GM20000 (cell line): ENCODE data around the gene DPP10.

ENCODE experiments used
- DNase-seq: peaks from one replicate; pipeline ENCODE4 v3.0.0; 2012; ENCODE audit warnings: low spot score
- CTCF ChIP-seq: IDR thresholded peaks from 2 replicates; pipeline ENCODE4 v1.5.1; 2012; ENCODE audit warnings: mild to moderate bottlenecking, control low read depth; ENCODE audit errors: extremely low read depth, missing control alignments

DPP10 gene

GRCh38 chr2:114769110-114769509, 326.7 kb downstream of the DPP10 start:
- no peak for TF ChIP-seq CTCF
- no peak for DNase-seq

GRCh38 chr2:114769991-114770390, 327.6 kb downstream of the DPP10 start:
- TF ChIP-seq CTCF, result no peak
- no peak for DNase-seq

GRCh38 chr2:114784046-114784445, 341.6 kb downstream of the DPP10 start:
- no peak for DNase-seq
- TF ChIP-seq CTCF, result no peak

GRCh38 chr2:114784890-114785583, 342.6 kb downstream of the DPP10 start:
- TF ChIP-seq CTCF, result no peak
- no peak for DNase-seq

GRCh38 chr2:114786901-114787300, 344.5 kb downstream of the DPP10 start:
- DNase-seq, result no peak
- TF ChIP-seq CTCF, result no peak

- no peak for DNase-seq
- TF ChIP-seq CTCF, result no peak
Observed at GRCh38 chr2:114787486-114787885, 345.0 kb downstream of the DPP10 start.

- DNase-seq, result no peak
- no peak for TF ChIP-seq CTCF
Observed at GRCh38 chr2:114789989-114790388, 347.5 kb downstream of the DPP10 start.
